Activated CD8-positive, alpha-beta T cell treated with anti-CD3 and anti-CD28 coated beads, Interleukin-2, amount 10 ng/mL, durations not matched to agents 7 days and 5 days (primary cell): ENCODE measurements around the gene SLC1A2. TPM values are rescaled to one million over a fixed set of nuclear protein-coding genes. Genes with fewer than 3 reads are reported as not detected.
A peak's percentile ranks its signal among the peaks of the same experiment; 100 is the strongest.

Experiments
- ATAC-seq: fragments of 150-1000 bp; cut with Tn5 transposase; one replicate; pipeline ENCODE4 v1.10.0; 2021; ENCODE audit warnings: moderate library complexity
- CTCF ChIA-PET: fragments of 350-600 bp; sonication (Branson Sonifier 250); formaldehyde crosslinking; loops from one replicate; lab custom pipeline; 2021; ENCODE audit warnings: antibody characterized with exemption; lab: Charles Lee
- POLR2A ChIA-PET: fragments of 350-600 bp; sonication (Branson Sonifier 250); formaldehyde crosslinking; loops from one replicate; lab custom pipeline; 2021; ENCODE audit warnings: antibody characterized with exemption; lab: Charles Lee
- DNase-seq: peaks from one replicate; pipeline ENCODE4 v3.0.0-alpha.2; 2020
- H3K27ac Mint-ChIP-seq: one replicate; pipeline ENCODE4 v1.8.0; 2021; ENCODE audit warnings: mild to moderate bottlenecking, mixed read lengths
- H3K27me3 Mint-ChIP-seq: one replicate; pipeline ENCODE4 v1.8.0; 2021; ENCODE audit warnings: low read depth, mixed read lengths
- H3K36me3 Mint-ChIP-seq: one replicate; pipeline ENCODE4 v1.8.0; 2021; ENCODE audit warnings: low read depth, mixed read lengths
- H3K4me1 Mint-ChIP-seq: one replicate; pipeline ENCODE4 v1.8.0; 2021; ENCODE audit warnings: low read depth, mixed read lengths
- H3K4me3 Mint-ChIP-seq: one replicate; pipeline ENCODE4 v1.8.0; 2021; ENCODE audit warnings: mild to moderate bottlenecking, mixed read lengths
- H3K9me3 Mint-ChIP-seq: one replicate; pipeline ENCODE4 v1.8.0; 2022; ENCODE audit warnings: mixed read lengths; ENCODE audit not compliant: insufficient read depth
- total RNA-seq, 2 experiments: library from RNA; stranded (reverse); gene quantifications; one replicate each; pipeline ENCODE4 v1.2.3, GENCODE V29; 2021

The SLC1A2 gene
- total RNA-seq, 2 experiments from 2014 or later, result not detected

DNA sequence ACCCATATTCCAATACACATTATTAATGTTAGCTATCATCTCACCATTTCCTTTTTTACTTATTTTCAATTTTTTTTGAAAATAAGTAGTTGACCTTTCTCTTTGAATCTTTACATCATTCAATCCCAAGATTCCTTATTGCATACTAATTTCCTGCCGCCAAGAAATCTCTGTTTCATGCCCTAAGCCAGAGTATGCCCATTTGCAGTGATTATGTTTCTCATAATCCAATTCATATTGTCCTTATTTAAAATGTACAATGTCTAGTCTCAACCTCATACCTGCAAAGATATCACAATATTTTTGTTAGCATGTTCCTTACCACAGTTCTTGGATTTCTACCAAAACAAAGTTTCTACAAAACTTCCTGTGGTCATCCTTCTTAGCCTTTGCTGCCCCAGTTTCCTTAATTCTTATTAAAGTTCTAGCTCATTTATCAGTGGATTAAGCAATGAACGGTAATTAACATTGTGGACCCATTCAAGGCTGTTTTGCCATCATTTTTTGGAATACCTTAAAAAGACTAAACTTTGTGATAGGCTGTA lies 205.1 kb downstream of the SLC1A2 start:
- no peak for ATAC-seq
- peak overlapping the region; percentile 6 for H3K27ac Mint-ChIP-seq
- H3K4me3 Mint-ChIP-seq, result no peak overlapping the region
- no peaks in the 10 kb centered on the region for H3K27me3 Mint-ChIP-seq
- H3K9me3 Mint-ChIP-seq, result peaks cover 8% of the 10 kb centered on the region
- peaks cover 92% of the 10 kb centered on the region for H3K36me3 Mint-ChIP-seq
- POLR2A ChIA-PET, result interaction anchor here (0.6 to 1.1 kb wide), 2 partner anchors 75 to 1398 kb away, joined by 3 to 6 read pairs; no protein-coding TSS in a partner anchor
- no peak for DNase-seq
- CTCF ChIA-PET, result interaction anchor here (0.9 to 1.7 kb wide), 3 partner anchors 23 to 91 kb away, joined by 3 to 9 read pairs (median 3); no protein-coding TSS in a partner anchor
- peaks cover 41% of the 10 kb centered on the region for H3K4me1 Mint-ChIP-seq

- Mint-ChIP-seq H3K36me3 (peaks cover 95% of the 10 kb centered on the region), H3K4me3 (no peak overlapping the region), H3K27ac (no peak overlapping the region), H3K4me1 (peaks cover 34% of the 10 kb centered on the region), H3K27me3 (no peaks in the 10 kb centered on the region), H3K9me3 (peaks cover 14% of the 10 kb centered on the region)
- POLR2A ChIA-PET, result no interaction called here
- CTCF ChIA-PET, result no interaction called here
- DNase-seq (no peak), ATAC-seq (no peak)
Observed at GRCh38 chr11:35211952-35212351, 207.4 kb downstream of the SLC1A2 start.

DNA sequence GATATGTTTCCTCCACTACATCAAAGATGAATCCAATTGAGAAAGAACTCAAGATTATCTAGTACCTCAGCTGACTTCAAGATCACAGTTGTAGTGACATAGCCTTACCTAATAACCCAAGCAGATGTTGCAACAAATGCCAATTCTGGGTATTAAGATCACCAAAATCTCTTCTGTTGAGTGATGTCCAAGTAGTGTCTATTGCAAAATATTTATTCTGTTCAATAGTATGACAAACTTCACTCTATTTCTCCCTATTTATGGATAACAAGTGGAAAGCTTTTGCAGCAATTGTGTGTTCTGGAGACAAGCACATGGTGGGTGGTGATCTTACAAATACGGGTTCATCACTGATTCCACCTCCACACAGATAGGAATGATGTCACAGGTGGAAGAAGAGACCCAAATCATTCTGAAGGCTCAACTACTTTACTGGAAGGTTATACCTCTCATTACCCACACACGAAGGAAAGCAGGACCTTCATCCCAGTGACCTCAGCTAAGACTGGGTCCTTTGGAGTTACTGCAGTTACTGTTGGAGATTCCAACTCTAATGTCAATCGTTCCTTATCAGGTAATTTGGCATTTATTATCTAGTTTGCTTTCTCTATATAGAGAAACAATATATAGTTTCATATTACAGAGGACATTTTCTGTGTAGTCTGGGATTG lies 208.3 kb downstream of the SLC1A2 start:
- ChIA-PET POLR2A (no interaction called here), CTCF (no interaction called here)
- Mint-ChIP-seq H3K4me3 (no peak overlapping the region), H3K9me3 (peaks cover 14% of the 10 kb centered on the region), H3K36me3 (peaks cover 96% of the 10 kb centered on the region), H3K27me3 (no peaks in the 10 kb centered on the region), H3K4me1 (peaks cover 27% of the 10 kb centered on the region), H3K27ac (no peak overlapping the region)
- DNase-seq (no peak), ATAC-seq (no peak)

DNA sequence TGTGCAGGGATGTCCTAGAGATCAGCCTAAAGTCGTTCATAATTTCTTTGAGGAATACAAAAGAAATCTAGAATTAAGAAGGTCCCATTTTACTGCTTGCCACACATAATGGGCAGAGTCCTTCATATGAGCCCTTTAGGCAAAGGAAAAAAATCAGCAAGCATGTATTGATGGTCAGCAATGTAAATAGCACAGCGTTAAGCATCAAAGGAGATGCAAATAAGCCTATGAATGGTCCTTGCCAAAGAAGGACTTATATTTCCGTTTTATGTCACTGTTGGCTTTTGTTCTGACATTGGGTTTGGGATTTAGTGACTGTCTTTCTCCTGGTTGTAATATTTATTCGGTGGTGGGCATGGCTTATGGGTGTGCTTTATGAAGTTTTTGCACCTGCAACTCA lies 210.6 kb downstream of the SLC1A2 start:
- Mint-ChIP-seq H3K4me1 (peaks cover 9% of the 10 kb centered on the region), H3K4me3 (no peak overlapping the region), H3K27ac (no peak overlapping the region), H3K36me3 (peaks cover 97% of the 10 kb centered on the region), H3K27me3 (no peaks in the 10 kb centered on the region), H3K9me3 (peaks cover 14% of the 10 kb centered on the region)
- DNase-seq, result no peak
- ChIA-PET CTCF (interaction anchor here (1.2 kb wide), 1 partner anchor 282 kb away, joined by 3 read pairs; no protein-coding TSS in a partner anchor), POLR2A (no interaction called here)
- no peak for ATAC-seq

DNA sequence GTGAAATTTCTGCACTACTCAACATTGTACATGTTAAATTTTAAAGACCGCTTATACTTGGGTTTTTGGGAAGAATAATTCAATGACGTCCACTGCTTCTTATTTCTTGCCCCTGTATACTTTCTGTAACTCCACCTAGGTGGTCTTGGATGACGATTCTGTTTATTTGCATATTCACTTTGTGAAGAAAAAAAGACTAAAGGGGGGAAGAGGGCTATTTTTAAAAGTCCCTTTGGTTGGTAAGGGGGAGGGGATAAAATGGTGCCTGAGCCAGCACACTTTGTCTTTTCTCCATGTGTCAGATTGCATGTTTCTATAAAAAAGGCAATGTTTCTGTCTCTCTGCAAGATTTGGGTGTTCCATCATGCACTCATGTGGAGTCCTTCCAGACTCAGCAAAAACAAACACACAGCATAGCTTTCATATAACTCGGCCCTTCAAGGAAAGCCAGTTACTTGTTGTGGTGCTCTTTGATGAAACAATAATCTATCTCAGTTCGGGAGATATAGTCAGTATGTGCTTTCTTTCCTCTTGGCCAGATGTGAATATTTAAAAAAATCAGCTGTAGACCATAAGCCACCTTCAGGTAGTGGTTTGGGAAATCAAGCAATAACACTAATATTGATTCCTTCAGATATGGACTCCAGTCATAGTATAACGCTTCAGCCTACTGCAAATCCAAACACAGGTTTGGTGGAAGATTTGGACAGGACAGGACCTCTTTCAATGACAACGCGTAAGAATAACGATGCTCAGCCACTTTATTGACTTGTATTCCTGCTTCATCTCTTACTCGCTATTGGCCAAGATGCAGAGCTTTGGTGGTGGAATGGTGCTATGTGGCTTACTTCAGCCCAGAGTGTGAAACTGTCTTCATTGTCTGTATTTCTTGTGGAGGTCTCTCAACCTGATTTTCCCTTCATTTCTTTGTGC lies 211.6 kb downstream of the SLC1A2 start:
- CTCF ChIA-PET, result no interaction called here
- Mint-ChIP-seq H3K9me3 (peaks cover 14% of the 10 kb centered on the region), H3K4me3 (no peak overlapping the region), H3K4me1 (peaks cover 2% of the 10 kb centered on the region), H3K36me3 (peaks cover 98% of the 10 kb centered on the region), H3K27me3 (no peaks in the 10 kb centered on the region), H3K27ac (no peak overlapping the region)
- POLR2A ChIA-PET, result interaction anchor here (0.6 kb wide), 1 partner anchor 195 kb away, joined by 3 read pairs; no protein-coding TSS in a partner anchor
- DNase-seq (no peak), ATAC-seq (no peak)

GRCh38 chr11:35206616-35207015 lies 212.7 kb downstream of the SLC1A2 start:
- Mint-ChIP-seq H3K9me3 (peaks cover 14% of the 10 kb centered on the region), H3K4me1 (peaks cover 2% of the 10 kb centered on the region), H3K27me3 (no peaks in the 10 kb centered on the region), H3K36me3 (peaks cover 100% of the 10 kb centered on the region), H3K4me3 (no peak overlapping the region), H3K27ac (peak overlapping the region; percentile 73)
- ATAC-seq (no peak), DNase-seq (no peak)
- CTCF ChIA-PET, result no interaction called here
- POLR2A ChIA-PET, result no interaction called here

GRCh38 chr11:35204614-35205013 lies 214.7 kb downstream of the SLC1A2 start:
- ATAC-seq (no peak), DNase-seq (no peak)
- POLR2A ChIA-PET, result no interaction called here
- H3K27me3 Mint-ChIP-seq, result no peaks in the 10 kb centered on the region
- CTCF ChIA-PET, result interaction anchor here (1.0 kb wide), 1 partner anchor 39 kb away, joined by 3 read pairs; no protein-coding TSS in a partner anchor
- H3K27ac Mint-ChIP-seq, result no peak overlapping the region
- H3K36me3 Mint-ChIP-seq, result peaks cover 100% of the 10 kb centered on the region
- no peak overlapping the region for H3K4me3 Mint-ChIP-seq
- H3K4me1 Mint-ChIP-seq, result peaks cover 5% of the 10 kb centered on the region
- H3K9me3 Mint-ChIP-seq, result peaks cover 6% of the 10 kb centered on the region

Other genes with a start within 250 kb of the SLC1A2 start
- gene PAMR1, start 106.1 kb upstream of the SLC1A2 start, total RNA-seq, result not detected
- gene FJX1, start 198.9 kb upstream of the SLC1A2 start, total RNA-seq, result under 1 TPM; 0.11 to 0.39 TPM
- gene TRIM44, start 243.2 kb upstream of the SLC1A2 start, total RNA-seq, result 10 to 100 TPM; 33.8 to 34.5 TPM